Ishikawa (cell line): ENCODE measurements around the gene SEMA6A.

Experiments
- CEBPB ChIP-seq: IDR thresholded peaks from 2 replicates; pipeline ENCODE4 v1.6.1; 2012
- CREB1 ChIP-seq: IDR thresholded peaks from 2 replicates; pipeline ENCODE4 v1.6.1; 2012; ENCODE audit warnings: low read depth
- EGR1 ChIP-seq: IDR thresholded peaks from 2 replicates; pipeline ENCODE4 v1.6.1; 2012
- EP300 ChIP-seq: IDR thresholded peaks from 2 replicates; pipeline ENCODE4 v1.6.1; 2012; ENCODE audit warnings: borderline replicate concordance
- FOXM1 ChIP-seq: IDR thresholded peaks from 2 replicates; pipeline ENCODE4 v1.6.1; 2012; ENCODE audit warnings: low read depth, borderline replicate concordance
- MAX ChIP-seq: IDR thresholded peaks from 2 replicates; pipeline ENCODE4 v1.6.1; 2012
- NFIC ChIP-seq: IDR thresholded peaks from 2 replicates; pipeline ENCODE4 v1.6.1; 2012
- RAD21 ChIP-seq: IDR thresholded peaks from 2 replicates; pipeline ENCODE4 v1.6.1; 2012; ENCODE audit warnings: low read depth
- TAF1 ChIP-seq: IDR thresholded peaks from 2 replicates; pipeline ENCODE4 v1.6.1; 2012; ENCODE audit warnings: low read depth, mild to moderate bottlenecking
- TCF12 ChIP-seq: IDR thresholded peaks from 2 replicates; pipeline ENCODE4 v1.6.1; 2012; ENCODE audit warnings: low read depth
- TEAD4 ChIP-seq: IDR thresholded peaks from 2 replicates; pipeline ENCODE4 v1.6.1; 2012
- YY1 ChIP-seq: IDR thresholded peaks from 2 replicates; pipeline ENCODE4 v1.6.1; 2012; ENCODE audit warnings: low read depth
- ZBTB7A ChIP-seq: IDR thresholded peaks from 2 replicates; pipeline ENCODE4 v1.6.1; 2012; ENCODE audit warnings: low read depth
- TF ChIP-seq, protein P1 (sequence below): IDR thresholded peaks from 2 replicates; pipeline ENCODE4 v1.6.1; 2012
- TF ChIP-seq, protein P2 (sequence below): IDR thresholded peaks from 2 replicates; pipeline ENCODE4 v1.6.1; 2012; ENCODE audit warnings: low read depth, mild to moderate bottlenecking

The SEMA6A gene

DNA sequence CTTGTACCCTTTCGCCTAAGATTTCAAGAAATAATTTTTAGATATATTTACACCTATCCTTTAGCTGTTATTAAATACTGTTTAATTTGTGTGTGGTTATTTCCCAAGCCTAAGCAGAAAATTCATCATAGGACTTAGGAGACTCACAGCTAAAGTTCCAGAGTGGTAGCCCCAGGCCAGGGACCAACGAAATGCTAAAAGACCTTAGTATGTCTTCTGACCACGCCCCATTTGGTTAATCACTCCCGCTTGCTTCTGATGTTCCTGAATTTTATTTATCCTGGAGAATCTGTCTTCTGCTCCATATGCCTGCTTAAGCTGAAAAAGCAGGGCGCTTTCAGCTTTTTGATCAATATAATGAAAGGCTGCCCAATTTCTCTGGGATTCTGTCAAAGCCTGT is 18.7 kb upstream of the SEMA6A start:
- TF ChIP-seq EGR1, result no peak
- no peak for TF ChIP-seq TAF1
- no peak for TF ChIP-seq MAX
- TF ChIP-seq RAD21, result no peak

- TF ChIP-seq NFIC (no peak), YY1 (no peak), FOXM1 (no peak)
Measured at GRCh38 chr5:116585227-116585626, 10.6 kb upstream of the SEMA6A start.

DNA sequence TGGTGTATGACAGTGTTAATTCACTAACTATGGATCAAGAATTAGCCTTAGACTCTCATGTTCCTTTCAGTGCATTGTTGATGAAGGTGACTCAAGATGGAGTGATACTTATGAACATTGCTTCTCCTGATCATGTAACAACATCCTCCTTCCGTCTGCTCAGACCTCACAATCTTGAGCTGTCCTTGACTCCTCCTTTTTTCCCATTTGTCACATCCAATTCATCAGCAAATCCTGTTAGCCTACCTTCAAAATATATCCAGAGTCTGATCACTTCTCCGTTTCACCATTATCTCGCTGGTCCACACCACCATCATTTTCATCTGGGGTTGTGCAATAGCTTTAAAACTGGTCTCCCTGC is 9.2 kb upstream of the SEMA6A start:
- TF ChIP-seq, protein P1, sequence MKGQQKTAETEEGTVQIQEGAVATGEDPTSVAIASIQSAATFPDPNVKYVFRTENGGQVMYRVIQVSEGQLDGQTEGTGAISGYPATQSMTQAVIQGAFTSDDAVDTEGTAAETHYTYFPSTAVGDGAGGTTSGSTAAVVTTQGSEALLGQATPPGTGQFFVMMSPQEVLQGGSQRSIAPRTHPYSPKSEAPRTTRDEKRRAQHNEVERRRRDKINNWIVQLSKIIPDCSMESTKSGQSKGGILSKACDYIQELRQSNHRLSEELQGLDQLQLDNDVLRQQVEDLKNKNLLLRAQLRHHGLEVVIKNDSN, result no peak
- TF ChIP-seq RAD21 (no peak), CREB1 (no peak), CEBPB (no peak), TAF1 (no peak), TCF12 (no peak), EGR1 (no peak), MAX (no peak), TEAD4 (no peak), NFIC (no peak), EP300 (no peak), ZBTB7A (no peak), FOXM1 (no peak), YY1 (no peak)
- TF ChIP-seq, protein P2, sequence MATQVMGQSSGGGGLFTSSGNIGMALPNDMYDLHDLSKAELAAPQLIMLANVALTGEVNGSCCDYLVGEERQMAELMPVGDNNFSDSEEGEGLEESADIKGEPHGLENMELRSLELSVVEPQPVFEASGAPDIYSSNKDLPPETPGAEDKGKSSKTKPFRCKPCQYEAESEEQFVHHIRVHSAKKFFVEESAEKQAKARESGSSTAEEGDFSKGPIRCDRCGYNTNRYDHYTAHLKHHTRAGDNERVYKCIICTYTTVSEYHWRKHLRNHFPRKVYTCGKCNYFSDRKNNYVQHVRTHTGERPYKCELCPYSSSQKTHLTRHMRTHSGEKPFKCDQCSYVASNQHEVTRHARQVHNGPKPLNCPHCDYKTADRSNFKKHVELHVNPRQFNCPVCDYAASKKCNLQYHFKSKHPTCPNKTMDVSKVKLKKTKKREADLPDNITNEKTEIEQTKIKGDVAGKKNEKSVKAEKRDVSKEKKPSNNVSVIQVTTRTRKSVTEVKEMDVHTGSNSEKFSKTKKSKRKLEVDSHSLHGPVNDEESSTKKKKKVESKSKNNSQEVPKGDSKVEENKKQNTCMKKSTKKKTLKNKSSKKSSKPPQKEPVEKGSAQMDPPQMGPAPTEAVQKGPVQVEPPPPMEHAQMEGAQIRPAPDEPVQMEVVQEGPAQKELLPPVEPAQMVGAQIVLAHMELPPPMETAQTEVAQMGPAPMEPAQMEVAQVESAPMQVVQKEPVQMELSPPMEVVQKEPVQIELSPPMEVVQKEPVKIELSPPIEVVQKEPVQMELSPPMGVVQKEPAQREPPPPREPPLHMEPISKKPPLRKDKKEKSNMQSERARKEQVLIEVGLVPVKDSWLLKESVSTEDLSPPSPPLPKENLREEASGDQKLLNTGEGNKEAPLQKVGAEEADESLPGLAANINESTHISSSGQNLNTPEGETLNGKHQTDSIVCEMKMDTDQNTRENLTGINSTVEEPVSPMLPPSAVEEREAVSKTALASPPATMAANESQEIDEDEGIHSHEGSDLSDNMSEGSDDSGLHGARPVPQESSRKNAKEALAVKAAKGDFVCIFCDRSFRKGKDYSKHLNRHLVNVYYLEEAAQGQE, result no peak

- no peak for TF ChIP-seq FOXM1
- TF ChIP-seq TEAD4, result no peak
- TF ChIP-seq EP300, result no peak
- TF ChIP-seq TAF1, result no peak
- TF ChIP-seq, protein P1, result no peak
- no peak for TF ChIP-seq MAX
- no peak for TF ChIP-seq TCF12
Measured at GRCh38 chr5:116583085-116583861, 8.7 kb upstream of the SEMA6A start.

DNA sequence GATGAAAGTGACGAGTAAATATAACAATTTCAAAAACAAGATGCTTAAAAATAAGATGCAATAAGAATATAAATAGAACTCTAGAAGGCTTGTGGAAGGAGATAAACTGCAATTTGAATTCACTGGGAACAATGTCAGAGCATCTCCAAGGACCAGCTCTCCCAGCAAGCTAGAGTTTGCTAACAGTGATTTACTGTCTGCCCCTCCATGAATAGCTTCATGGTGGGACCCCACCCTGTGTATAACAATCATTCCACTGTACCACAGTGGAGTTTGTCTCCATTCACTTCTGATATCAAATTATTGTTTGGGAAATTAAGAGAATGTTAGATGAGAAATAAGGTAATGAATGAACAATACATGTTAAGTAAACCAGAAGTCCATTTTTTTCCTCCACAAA is 7.3 kb upstream of the SEMA6A start:
- TF ChIP-seq, protein P1, result no peak
- TF ChIP-seq EP300 (no peak), ZBTB7A (no peak), FOXM1 (no peak), YY1 (no peak), EGR1 (no peak), TAF1 (no peak), TEAD4 (no peak), RAD21 (no peak), NFIC (no peak), CREB1 (no peak), CEBPB (no peak), TCF12 (no peak), MAX (no peak)
- TF ChIP-seq, protein P2, result no peak

DNA sequence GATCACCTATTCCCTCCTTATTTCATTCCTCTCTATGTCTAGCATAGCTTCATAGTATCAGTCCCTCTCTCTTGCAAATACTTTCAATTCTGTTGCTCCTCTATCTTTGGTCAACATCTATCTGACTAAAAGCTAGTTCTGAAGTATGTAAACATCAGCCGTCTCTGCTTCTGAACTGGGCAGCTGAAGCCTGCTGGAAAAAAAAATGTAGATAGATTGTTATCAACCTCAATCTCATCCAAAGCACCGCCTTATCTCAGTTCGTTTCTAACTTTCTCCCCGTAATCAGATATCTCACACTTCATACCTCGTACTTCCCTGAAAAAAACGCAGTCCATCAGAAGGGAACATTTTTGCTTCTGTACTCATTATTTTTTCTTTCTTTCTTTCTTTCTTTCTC is 4.5 kb upstream of the SEMA6A start:
- TF ChIP-seq CREB1, result no peak
- TF ChIP-seq RAD21, result no peak
- no peak for TF ChIP-seq TCF12
- TF ChIP-seq, protein P1, result no peak
- no peak for TF ChIP-seq FOXM1
- no peak for TF ChIP-seq MAX
- TF ChIP-seq NFIC, result no peak
- no peak for TF ChIP-seq TAF1
- TF ChIP-seq, protein P2, result no peak
- TF ChIP-seq ZBTB7A, result no peak
- no peak for TF ChIP-seq EGR1
